Spleen (tissue), 11 donors: Measurements from ENCODE around the gene PRKCD. TPM values are rescaled to one million over a fixed set of nuclear protein-coding genes. Genes with fewer than 3 reads are reported as not detected.

Source experiments
- DNase-seq: peaks from one replicate; pipeline ENCODE4 v3.0.0-alpha.2; 2020
- H3K27ac ChIP-seq, 8 donors: fragments of 200-600 bp; sonication (generic) in 7 of 8; 1 replicate in 4 of 8; 2 replicates in 4 of 8; pipeline versions ENCODE4 v1.5.0 to v1.8.0; 2016 to 2021; ENCODE audit warnings: inconsistent platforms in 4 of 8, mild to moderate bottlenecking in 4 of 8, moderate library complexity in 1 of 8
- H3K27me3 ChIP-seq, 7 donors: fragments of 200-600 bp; sonication (generic) in 6 of 7; replicated peaks in 1 of 7; 1 replicate in 4 of 7; 2 replicates in 3 of 7; pipeline versions ENCODE4 v1.5.0 to v1.8.0; 2016 to 2021; ENCODE audit warnings: inconsistent platforms in 3 of 7, mild to moderate bottlenecking in 1 of 7
- H3K36me3 ChIP-seq, 6 donors: fragments of 200-600 bp; sonication (generic) in 5 of 6; 1 replicate in 4 of 6; 2 replicates in 2 of 6; pipeline versions ENCODE4 v1.5.0 to v1.8.0; 2016 to 2021; ENCODE audit warnings: inconsistent platforms in 2 of 6
- H3K4me1 ChIP-seq, 6 donors: fragments of 200-600 bp; sonication (generic) in 5 of 6; 1 replicate in 3 of 6; 2 replicates in 3 of 6; pipeline versions ENCODE4 v1.5.0 to v1.8.0; 2016 to 2021; ENCODE audit warnings: inconsistent platforms in 3 of 6
- H3K4me3 ChIP-seq, 8 donors: fragments of 200-600 bp; sonication (generic) in 7 of 8; 1 replicate in 4 of 8; 2 replicates in 4 of 8; pipeline versions ENCODE4 v1.5.0 to v1.8.0; 2016 to 2021; ENCODE audit warnings: inconsistent platforms in 4 of 8, mild to moderate bottlenecking in 4 of 8, moderate library complexity in 2 of 8
- H3K9me3 ChIP-seq, 8 donors: fragments of 200-600 bp; sonication (generic) in 7 of 8; 1 replicate in 4 of 8; 2 replicates in 4 of 8; pipeline versions ENCODE4 v1.5.0 to v1.8.0; 2016 to 2021; ENCODE audit warnings: inconsistent platforms in 4 of 8
- CTCF ChIP-seq, 11 experiments: fragments of 200-600 bp in 7 of 11; fragments of 450-650 bp in 4 of 11; sonication (generic) in 4 of 11; IDR thresholded peaks in 8 of 11; conservative IDR thresholded peaks in 3 of 11; 1 replicate in 7 of 11; 2 replicates in 4 of 11; pipeline versions ENCODE4 v1.4.0 to v1.8.0; 2016 to 2021; ENCODE audit warnings: antibody characterized with exemption in 11 of 11, inconsistent platforms in 4 of 11, mild to moderate bottlenecking in 1 of 11
- POLR2A ChIP-seq, 3 donors: fragments of 450-650 bp; IDR thresholded peaks; one replicate each; pipeline ENCODE4 v1.5.1; 2017; ENCODE audit warnings: antibody characterized with exemption in 3 of 3, mild to moderate bottlenecking in 1 of 3
- POLR2AphosphoS5 ChIP-seq, 3 donors: sonication (generic); formaldehyde crosslinking; IDR thresholded peaks; one replicate each; pipeline ENCODE4 v1.5.1; 2017; ENCODE audit warnings: antibody characterized with exemption in 3 of 3
- WGBS, 5 donors: extraction: QIAGEN DNeasy Blood & Tissue Kit in 3 of 5; methylation state at CpG; one replicate each; pipeline versions ENCODE4 v1.1.5 to v1.1.7; 2013 to 2018; 5-methylcytosine and 5-hydroxymethylcytosine counted together
- intact Hi-C: fragments of 100-400 bp; cut with DNase I; formaldehyde crosslinking; loops from one replicate; pipeline ENCODE4 v1.15.0; 2023; ENCODE audit warnings: low total_unique reads
- polyA plus RNA-seq, 3 donors: library from polyadenylated mRNA; stranded (reverse); fragments of 200-250 nt; gene quantifications; one replicate each; pipeline ENCODE4 v1.2.1, GENCODE V29; 2013
- total RNA-seq, 7 donors: library from RNA; depleted of rRNA in 3 of 7; stranded (reverse); fragments of >200 nt in 3 of 7; fragmentation: NEBNext Ultra II Directional in 4 of 7; extraction: Animal tissue kit (Norgen Biotek cat#: 25700) in 4 of 7; gene quantifications; one replicate each; pipeline versions ENCODE4 v1.1.0 to v1.2.1, GENCODE V29; 2016 to 2021
- donor health status: healthy with polysubstance abuse.
- donor health status: DM: no; HTN: no; CAD: no; lungs with moderate emphysema.
- donor health status: DM: no; HTN: no; CAD: no.
- donor health status: Bipolar disorder and iron deficiency.
- donor health status: healthy.
- donor health status: DM: no; HTN: no; CAD: no.
- donor health status: DM: yes; HTN: yes; CAD: no.

The PRKCD gene
- total and polyA plus RNA-seq, 10 donors: 22.2 to 100 (median 48.5) TPM

DNA sequence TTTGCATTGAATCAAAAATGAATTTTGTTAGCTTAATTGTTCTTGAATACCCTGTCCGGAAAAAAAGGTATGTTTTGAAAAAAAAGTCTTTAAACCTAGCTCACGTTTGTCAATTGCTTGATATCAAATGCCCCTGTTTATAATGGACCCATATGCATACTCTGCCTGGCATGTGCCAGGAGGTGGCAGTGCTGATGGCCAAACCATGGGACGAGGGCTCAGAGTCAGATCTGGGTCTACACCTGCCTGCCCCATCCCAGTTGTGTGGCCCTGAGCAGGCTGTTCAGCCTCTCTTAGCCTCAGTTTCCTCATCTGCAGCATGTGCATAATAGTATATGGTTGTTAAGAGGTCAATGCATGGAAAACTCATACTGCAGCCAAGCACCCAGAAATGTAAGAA lies 38.8 kb downstream of the PRKCD start:
- TF ChIP-seq POLR2A (IDR thresholded peaks at IDR 0.05) (no peak), CTCF (IDR thresholded peaks at IDR 0.05 in 8 of 11, conservative IDR thresholded peaks at IDR 0.05 in 3 of 11) (no peak), POLR2AphosphoS5 (IDR thresholded peaks at IDR 0.05) (no peak)
- Histone ChIP-seq H3K4me1 (peaks cover 8 to 24% (median 20%) of the 10 kb centered on the region in 6 donors), H3K27ac (no peak overlapping the region), H3K9me3 (no peaks in the 10 kb centered on the region), H3K36me3 (peaks cover 0 to 21% (median 0%) of the 10 kb centered on the region in 6 donors), H3K27me3 (peaks cover 0 to 4% (median 0%) of the 10 kb centered on the region in 7 donors), H3K4me3 (no peak overlapping the region)
- 58 to 71% (median 59%) methylated on average over 3 of the region's 3 CpGs for WGBS, 5 donors
- intact Hi-C loops: loop anchor here (5.0 kb wide), 1 partner anchor 88 kb away; no protein-coding TSS in a partner anchor
- DNase-seq: no peak

GRCh38 chr3:53200501-53201498 lies 39.8 kb downstream of the PRKCD start:
- WGBS, 5 donors: 83 to 89% (median 86%) methylated on average over 19 of the region's 19 CpGs

DNA sequence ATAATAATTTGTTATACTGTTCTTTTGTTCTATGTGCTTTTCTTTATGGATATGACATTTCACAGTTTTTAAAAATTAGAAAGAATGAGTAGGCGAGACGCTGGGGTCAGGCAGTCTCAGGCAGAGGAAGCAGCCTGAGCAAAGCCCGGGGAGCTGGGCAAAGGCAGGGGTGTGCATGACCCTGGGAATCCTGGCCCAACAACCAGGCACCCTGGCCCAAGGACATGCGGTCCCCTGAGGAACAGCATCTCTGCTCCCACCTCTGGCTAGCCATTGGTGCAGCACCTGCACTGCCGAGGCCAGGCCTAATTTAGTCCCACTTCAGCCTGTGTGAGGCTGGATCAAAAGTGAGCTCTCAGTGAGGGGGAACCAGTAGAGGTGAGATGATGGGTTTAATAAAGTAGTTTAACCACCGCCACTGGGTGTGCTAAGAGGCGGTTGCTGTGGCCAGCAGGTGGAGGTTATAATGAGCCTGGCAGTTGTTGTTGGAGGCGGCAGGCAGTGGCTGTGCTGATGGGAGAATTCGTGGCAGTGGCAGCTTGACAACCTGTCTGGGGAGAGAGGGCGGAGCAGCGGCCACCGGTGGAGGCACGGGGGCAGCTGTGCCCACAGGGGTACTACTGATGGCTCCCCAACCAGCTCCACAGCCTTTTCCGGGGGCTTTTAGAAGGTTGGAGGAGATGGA lies 41.5 kb downstream of the PRKCD start:
- Histone ChIP-seq H3K27ac (no peak overlapping the region), H3K27me3 (no peaks in the 10 kb centered on the region), H3K9me3 (peaks cover 0 to under 1% (median 0%) of the 10 kb centered on the region in 8 donors), H3K4me3 (no peak overlapping the region), H3K4me1 (no peaks in the 10 kb centered on the region), H3K36me3 (peaks cover 0 to 22% (median 0%) of the 10 kb centered on the region in 6 donors)
- TF ChIP-seq CTCF (IDR thresholded peaks at IDR 0.05 in 8 of 11, conservative IDR thresholded peaks at IDR 0.05 in 3 of 11) (no peak), POLR2AphosphoS5 (IDR thresholded peaks at IDR 0.05) (no peak), POLR2A (IDR thresholded peaks at IDR 0.05) (no peak)
- intact Hi-C loops: no loop called here
- DNase-seq: no peak
- WGBS, 5 donors: 83 to 86% (median 84%) methylated on average over 14 of the region's 14 CpGs

More at GRCh38 chr3:53200501-53201498, 39.8 kb downstream of the PRKCD start:
- Histone ChIP-seq H3K4me3 (no peak overlapping the region), H3K27me3 (peaks cover 0 to 2% (median 0%) of the 10 kb centered on the region in 7 donors), H3K27ac (no peak overlapping the region), H3K36me3 (peaks cover 0 to 22% (median 0%) of the 10 kb centered on the region in 6 donors), H3K4me1 (peaks cover 3 to 15% (median 11%) of the 10 kb centered on the region in 6 donors), H3K9me3 (no peaks in the 10 kb centered on the region)
- DNase-seq: no peak
- TF ChIP-seq CTCF (IDR thresholded peaks at IDR 0.05 in 8 of 11, conservative IDR thresholded peaks at IDR 0.05 in 3 of 11): no peak
- peak in 1 of 3 donors; percentile 13 for TF ChIP-seq POLR2AphosphoS5 (IDR thresholded peaks at IDR 0.05)
- intact Hi-C loops: no loop called here
